ENCODE measurements around the gene CD1D.
"Not testable (repeated sequence)": the region's sequence is repeated elsewhere in the genome, so short reads cannot be mapped to it uniquely, and the experiment has no call there.

Gene CD1D

DNA sequence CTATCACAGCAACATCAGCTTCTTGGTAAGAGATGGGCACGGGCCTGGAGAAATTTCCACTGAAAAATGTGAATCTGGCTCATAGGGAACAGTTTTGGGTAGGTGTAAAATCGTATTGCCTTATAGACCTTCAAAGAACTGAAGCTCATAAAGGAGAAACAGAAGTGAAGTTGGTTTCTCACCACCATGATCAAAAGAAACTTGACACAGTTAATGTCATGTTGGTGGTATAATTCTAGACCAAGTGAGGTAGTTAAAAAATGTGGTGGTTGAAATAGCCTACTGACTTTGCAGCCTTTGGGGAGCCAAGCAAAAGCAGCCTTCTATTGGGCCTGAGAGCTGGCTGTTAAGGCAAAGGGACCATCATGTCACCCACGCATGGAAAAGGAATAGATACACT, 8.9 kb downstream of the CD1D start:
- no peak overlapping the region for H3K4me3 Mint-ChIP-seq
- peaks cover 9% of the 10 kb centered on the region for H3K4me1 Mint-ChIP-seq
- H3K36me3 Mint-ChIP-seq, result no peaks in the 10 kb centered on the region
- H3K9me3 Mint-ChIP-seq, result no peaks in the 10 kb centered on the region
- H3K27ac Mint-ChIP-seq, result no peak overlapping the region
- H3K27me3 Mint-ChIP-seq, result no peaks in the 10 kb centered on the region
- no peak for ATAC-seq

DNA sequence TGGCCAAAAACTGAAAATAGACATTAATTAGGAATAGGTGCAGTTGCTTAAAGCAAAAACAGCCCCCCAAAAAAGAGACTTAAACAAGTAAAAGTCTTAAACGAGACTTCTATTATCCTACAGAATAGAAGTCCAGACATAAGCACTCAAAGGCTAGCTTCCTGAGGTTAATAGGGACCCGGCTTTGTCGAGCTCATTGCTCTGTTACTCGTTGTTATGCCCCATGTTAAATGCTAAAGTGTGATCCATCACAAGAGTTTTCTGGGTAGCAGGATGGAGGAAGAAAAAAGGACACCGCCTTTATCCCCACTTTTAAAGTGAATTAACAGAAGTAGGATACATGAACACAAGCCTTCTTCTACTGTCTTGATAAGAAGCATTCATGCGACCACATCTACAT, 10.6 kb downstream of the CD1D start:
- no peaks in the 10 kb centered on the region for H3K27me3 Mint-ChIP-seq
- no peak overlapping the region for H3K27ac Mint-ChIP-seq
- no peaks in the 10 kb centered on the region for H3K9me3 Mint-ChIP-seq
- H3K36me3 Mint-ChIP-seq, result no peaks in the 10 kb centered on the region
- peaks cover 9% of the 10 kb centered on the region for H3K4me1 Mint-ChIP-seq
- H3K4me3 Mint-ChIP-seq, result no peak overlapping the region
- no peak for ATAC-seq

DNA sequence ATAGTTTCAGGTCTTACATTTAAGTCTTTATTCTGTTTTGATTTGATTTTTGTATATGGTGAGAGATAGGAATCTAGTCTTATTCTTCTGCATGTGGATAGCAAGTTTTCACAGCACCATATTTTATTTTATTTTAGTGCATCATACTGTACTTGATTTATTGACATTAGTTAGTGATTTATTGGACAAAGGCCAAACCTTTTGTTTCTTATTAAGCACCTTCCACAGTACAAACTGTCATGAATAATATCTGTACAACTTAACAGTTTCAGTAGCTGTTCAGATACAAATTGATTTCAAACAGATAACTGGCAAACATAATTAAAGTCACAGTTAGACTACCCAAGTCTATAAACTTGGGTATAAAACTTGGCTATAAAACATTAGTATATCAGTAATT, 15.8 kb downstream of the CD1D start:
- ATAC-seq, result no peak
- H3K27me3 Mint-ChIP-seq, result no peaks in the 10 kb centered on the region
- no peak overlapping the region for H3K27ac Mint-ChIP-seq
- peaks cover 10% of the 10 kb centered on the region for H3K4me1 Mint-ChIP-seq
- no peaks in the 10 kb centered on the region for H3K9me3 Mint-ChIP-seq
- no peak overlapping the region for H3K4me3 Mint-ChIP-seq
- peaks cover 7% of the 10 kb centered on the region for H3K36me3 Mint-ChIP-seq

- Mint-ChIP-seq H3K9me3 (no peaks in the 10 kb centered on the region), H3K27me3 (no peaks in the 10 kb centered on the region), H3K36me3 (peaks cover 7% of the 10 kb centered on the region), H3K27ac (no peak overlapping the region), H3K4me3 (no peak overlapping the region), H3K4me1 (peaks cover 29% of the 10 kb centered on the region)
- no peak for ATAC-seq
Measured at GRCh38 chr1:158199849-158200248, 19.2 kb downstream of the CD1D start.

GRCh38 chr1:158200527-158200926, 19.8 kb downstream of the CD1D start:
- Mint-ChIP-seq H3K27me3 (no peaks in the 10 kb centered on the region), H3K4me3 (no peak overlapping the region), H3K4me1 (peaks cover 32% of the 10 kb centered on the region), H3K27ac (no peak overlapping the region), H3K36me3 (peaks cover 7% of the 10 kb centered on the region), H3K9me3 (peaks cover 3% of the 10 kb centered on the region)
- ATAC-seq, result no peak

GRCh38 chr1:158203693-158204457, 23.2 kb downstream of the CD1D start:
- H3K27ac Mint-ChIP-seq, result peak overlapping the region; percentile 54
- peak; percentile 80 for ATAC-seq
- H3K4me1 Mint-ChIP-seq, result peaks cover 24% of the 10 kb centered on the region
- H3K27me3 Mint-ChIP-seq, result no peaks in the 10 kb centered on the region
- peaks cover 8% of the 10 kb centered on the region for H3K9me3 Mint-ChIP-seq
- peaks cover 6% of the 10 kb centered on the region for H3K36me3 Mint-ChIP-seq
- H3K4me3 Mint-ChIP-seq, result peak overlapping the region; percentile 60

DNA sequence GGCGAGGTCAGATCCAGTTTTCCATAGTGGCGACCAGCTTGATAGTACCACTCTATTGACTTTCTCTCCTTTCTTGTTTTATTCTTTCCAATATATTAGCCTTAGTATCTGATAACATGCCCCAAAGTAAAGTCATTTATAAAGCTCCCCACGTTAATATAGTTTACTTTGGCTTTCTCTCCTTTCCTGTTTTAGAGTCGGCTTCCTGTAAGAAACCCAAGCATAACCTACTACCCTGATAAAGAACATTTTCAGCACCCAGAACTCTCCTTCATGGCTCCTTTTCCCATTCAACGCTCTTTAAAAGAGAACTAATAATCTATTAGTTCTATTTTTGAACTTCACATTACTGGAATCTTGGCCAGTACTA, 23.7 kb downstream of the CD1D start:
- Mint-ChIP-seq H3K27ac (no peak overlapping the region), H3K4me1 (peaks cover 24% of the 10 kb centered on the region), H3K9me3 (peaks cover 8% of the 10 kb centered on the region), H3K27me3 (no peaks in the 10 kb centered on the region), H3K36me3 (peaks cover 6% of the 10 kb centered on the region), H3K4me3 (no peak overlapping the region)
- no peak for ATAC-seq

GRCh38 chr1:158208586-158209116, 28.0 kb downstream of the CD1D start:
- H3K36me3 Mint-ChIP-seq, result peaks cover 6% of the 10 kb centered on the region
- no peak overlapping the region for H3K27ac Mint-ChIP-seq
- no peak overlapping the region for H3K4me3 Mint-ChIP-seq
- no peaks in the 10 kb centered on the region for H3K27me3 Mint-ChIP-seq
- H3K4me1 Mint-ChIP-seq, result peaks cover 14% of the 10 kb centered on the region
- peaks cover 8% of the 10 kb centered on the region for H3K9me3 Mint-ChIP-seq
- ATAC-seq, result no peak

GRCh38 chr1:158212320-158212719, 31.6 kb downstream of the CD1D start:
- Mint-ChIP-seq H3K27me3 (no peaks in the 10 kb centered on the region), H3K4me1 (no peaks in the 10 kb centered on the region), H3K27ac (no peak overlapping the region), H3K9me3 (peaks cover 7% of the 10 kb centered on the region), H3K4me3 (no peak overlapping the region), H3K36me3 (no peaks in the 10 kb centered on the region)
- ATAC-seq, result no peak

DNA sequence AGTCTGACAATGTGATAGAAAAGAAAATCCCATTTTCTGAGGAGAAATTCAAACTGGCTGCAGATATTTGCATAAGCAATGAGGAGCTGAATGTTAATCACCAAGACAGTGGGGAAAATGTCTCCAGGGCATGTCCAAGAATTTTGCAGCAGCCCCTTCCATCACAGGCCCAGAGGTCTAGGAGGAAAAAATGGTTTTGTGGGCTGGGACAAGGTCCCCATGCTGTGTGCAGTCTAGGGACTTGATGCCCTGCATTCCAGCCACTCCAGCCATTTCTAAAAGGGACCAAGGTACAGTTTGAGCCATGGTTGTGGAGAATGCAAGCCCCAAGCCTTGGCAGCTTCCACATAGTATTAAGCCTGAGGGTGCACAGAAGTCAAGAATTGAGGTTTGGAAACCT, 42.8 kb downstream of the CD1D start:
- ATAC-seq, H3K4me3 Mint-ChIP-seq, H3K27me3 Mint-ChIP-seq, H3K4me1 Mint-ChIP-seq, H3K27ac Mint-ChIP-seq: not testable (repeated sequence)
- peaks cover 18% of the 10 kb centered on the region for H3K36me3 Mint-ChIP-seq
- H3K9me3 Mint-ChIP-seq, result peaks cover 22% of the 10 kb centered on the region

DNA sequence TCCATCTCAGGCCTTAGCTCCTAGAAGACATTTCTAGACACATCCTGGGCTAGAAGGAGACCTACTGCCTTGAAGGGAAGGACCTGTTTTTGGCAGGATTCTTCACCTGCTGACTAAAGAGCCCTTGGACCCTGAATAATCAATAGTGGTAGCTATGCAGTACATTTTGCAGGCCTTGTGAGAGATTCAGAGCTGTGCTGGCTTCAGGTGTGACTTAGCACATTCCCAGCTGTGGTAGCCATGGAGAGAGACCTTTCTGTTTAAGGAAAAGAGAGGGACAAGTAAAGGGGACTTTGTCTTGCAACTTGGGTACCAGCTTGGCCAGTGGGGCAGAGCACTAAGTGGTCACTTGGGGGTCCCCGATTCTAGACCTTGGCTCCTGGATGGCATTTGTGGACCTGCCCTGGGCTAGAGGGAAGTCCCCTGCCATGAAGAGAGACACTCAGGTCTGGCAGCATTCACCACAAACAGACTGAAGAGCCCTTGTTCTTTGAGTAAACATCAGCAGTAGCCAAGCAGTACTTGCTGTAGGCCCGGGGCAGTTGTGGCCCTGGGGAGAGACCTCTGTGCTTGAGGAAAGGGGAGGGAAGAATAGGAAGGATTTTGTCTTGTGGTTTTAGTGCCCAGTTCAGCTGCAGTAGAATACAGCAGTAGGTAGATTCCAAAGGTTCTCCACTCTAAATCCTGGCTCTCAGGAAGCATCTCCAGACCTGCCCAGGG, 47.4 kb downstream of the CD1D start:
- no peak for ATAC-seq
- Mint-ChIP-seq H3K4me3 (no peak overlapping the region), H3K9me3 (peaks cover 10% of the 10 kb centered on the region), H3K4me1 (no peaks in the 10 kb centered on the region), H3K27ac (no peak overlapping the region), H3K36me3 (peaks cover 14% of the 10 kb centered on the region), H3K27me3 (peaks cover 10% of the 10 kb centered on the region)
